ENCODE results near the gene WWOX.
"Not testable (repeated sequence)": the region's sequence is repeated elsewhere in the genome, so short reads cannot be mapped to it uniquely, and the experiment has no call there.

The WWOX gene

DNA sequence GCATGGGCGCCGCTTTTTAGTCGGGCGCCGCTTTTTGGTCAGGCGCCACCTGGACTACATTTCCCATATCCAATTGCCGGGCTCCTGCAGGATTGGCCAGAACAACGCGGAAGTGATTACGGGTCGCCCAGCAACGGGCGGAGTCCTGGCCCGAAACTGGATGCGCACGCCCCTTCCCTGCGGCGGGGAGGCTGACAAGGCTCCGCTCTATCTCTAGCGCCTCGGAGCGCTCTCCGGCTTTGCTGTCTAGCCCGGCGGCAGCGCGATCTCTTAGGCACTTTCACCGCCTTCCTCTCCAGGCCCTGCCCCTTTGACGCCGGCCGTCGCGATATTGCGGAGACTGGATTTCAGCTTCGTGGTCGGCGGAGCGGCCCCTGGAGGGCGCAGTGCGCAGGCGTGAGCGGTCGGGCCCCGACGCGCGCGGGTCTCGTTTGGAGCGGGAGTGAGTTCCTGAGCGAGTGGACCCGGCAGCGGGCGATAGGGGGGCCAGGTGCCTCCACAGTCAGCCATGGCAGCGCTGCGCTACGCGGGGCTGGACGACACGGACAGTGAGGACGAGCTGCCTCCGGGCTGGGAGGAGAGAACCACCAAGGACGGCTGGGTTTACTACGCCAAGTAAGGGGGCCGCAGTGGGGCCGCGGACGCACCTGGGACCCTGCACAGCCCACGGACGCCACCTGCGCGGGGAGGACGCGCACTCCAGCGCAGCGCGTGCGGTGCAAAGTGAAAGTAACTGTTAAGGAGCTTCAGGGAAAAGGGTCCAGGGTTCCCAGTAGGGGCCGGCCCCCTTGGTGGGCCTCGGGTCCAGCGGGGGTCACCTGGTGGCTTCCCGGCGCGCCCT is at the start of gene WWOX:
Gene WWOX, plus strand, starts transcription at position 384 of the 841 bp plus-strand sequence.
- Histone ChIP-seq H3K4me1 (ENCODE audit: insufficient read depth, low read length) (peaks cover 4% of the 10 kb centered on the region), H3K4me3 (ENCODE audit: low read length) (peak within 1 kb of the TSS; percentile 80), H3K27me3 (ENCODE audit: insufficient read depth, low read length) (no peaks in the 10 kb centered on the region), H3K9me3 (ENCODE audit: low read length) (no peaks in the 10 kb centered on the region), H2AFZ (ENCODE audit: low read depth, low read length) (peak within 1 kb of the TSS; percentile 99), H3K36me3 (ENCODE audit: insufficient read depth, low read length) (no peaks in the 10 kb centered on the region)

GRCh38 chr16:78050734-78051400 is 48.6 kb upstream of the WWOX start:
- no peaks in the 10 kb centered on the region for H3K4me1 ChIP-seq (ENCODE audit: insufficient read depth, low read length)
- no peak overlapping the region for H2AFZ ChIP-seq (ENCODE audit: low read depth, low read length)
- no peaks in the 10 kb centered on the region for H3K36me3 ChIP-seq (ENCODE audit: insufficient read depth, low read length)
- peaks cover 4% of the 10 kb centered on the region for H3K27me3 ChIP-seq (ENCODE audit: insufficient read depth, low read length)
- no peaks in the 10 kb centered on the region for H3K9me3 ChIP-seq (ENCODE audit: low read length)
- no peak overlapping the region for H3K4me3 ChIP-seq (ENCODE audit: low read length)

- no peak overlapping the region for H2AFZ ChIP-seq (ENCODE audit: low read depth, low read length)
- H3K4me1 ChIP-seq (ENCODE audit: insufficient read depth, low read length) = no peaks in the 10 kb centered on the region
- H3K36me3 ChIP-seq (ENCODE audit: insufficient read depth, low read length) = no peaks in the 10 kb centered on the region
- no peaks in the 10 kb centered on the region for H3K9me3 ChIP-seq (ENCODE audit: low read length)
- H3K27me3 ChIP-seq (ENCODE audit: insufficient read depth, low read length) = peaks cover 2% of the 10 kb centered on the region
- no peak overlapping the region for H3K4me3 ChIP-seq (ENCODE audit: low read length)
Measured at GRCh38 chr16:78057803-78058564, 41.5 kb upstream of the WWOX start.

DNA sequence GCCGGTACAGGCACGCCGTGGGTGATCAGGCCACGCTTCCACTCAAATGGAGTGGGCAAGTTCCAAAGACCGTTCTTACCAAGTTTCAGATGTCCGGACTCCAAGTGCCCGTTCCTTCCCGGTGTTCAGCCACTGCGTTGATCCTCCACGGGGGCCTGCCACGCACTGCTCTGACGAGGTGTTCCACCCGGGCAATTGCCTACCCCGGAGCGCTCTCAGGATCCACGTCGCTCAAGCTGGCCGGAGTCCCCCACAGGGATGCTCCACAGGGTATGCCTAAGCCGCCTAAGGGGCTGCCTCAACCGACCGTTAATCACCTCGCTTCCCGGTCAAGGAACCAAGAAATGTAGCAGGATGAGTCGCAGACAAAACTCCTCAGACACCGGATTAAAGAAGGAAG is 39.6 kb upstream of the WWOX start:
- not testable (repeated sequence) for H3K9me3 ChIP-seq (ENCODE audit: low read length); H3K4me3 ChIP-seq (ENCODE audit: low read length); H3K27me3 ChIP-seq (ENCODE audit: insufficient read depth, low read length); H3K4me1 ChIP-seq (ENCODE audit: insufficient read depth, low read length); H3K36me3 ChIP-seq (ENCODE audit: insufficient read depth, low read length); H2AFZ ChIP-seq (ENCODE audit: low read depth, low read length)

DNA sequence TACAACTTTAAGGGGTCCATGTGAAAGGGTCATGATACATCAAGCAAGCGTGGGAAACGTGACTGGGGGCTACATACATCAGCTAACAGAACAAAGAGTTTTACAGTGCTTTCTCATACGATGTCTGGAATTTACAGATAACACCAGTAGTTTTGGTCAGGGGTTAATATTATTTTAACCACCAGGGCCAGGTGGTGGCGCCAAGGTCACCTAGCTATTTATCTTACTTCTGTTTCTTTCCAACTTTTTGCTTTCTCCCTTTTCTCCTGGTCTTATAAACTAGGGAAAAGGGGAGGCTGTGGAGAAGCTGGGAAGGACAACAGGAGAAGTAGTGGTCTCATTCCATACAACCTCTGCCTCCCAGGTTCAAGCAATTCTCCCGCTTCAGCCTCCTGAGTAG is 39.2 kb upstream of the WWOX start:
- Histone ChIP-seq H3K4me1 (ENCODE audit: insufficient read depth, low read length) (no peaks in the 10 kb centered on the region), H2AFZ (ENCODE audit: low read depth, low read length) (no peak overlapping the region), H3K9me3 (ENCODE audit: low read length) (no peaks in the 10 kb centered on the region), H3K27me3 (ENCODE audit: insufficient read depth, low read length) (peaks cover 6% of the 10 kb centered on the region), H3K4me3 (ENCODE audit: low read length) (no peak overlapping the region), H3K36me3 (ENCODE audit: insufficient read depth, low read length) (no peaks in the 10 kb centered on the region)

GRCh38 chr16:78060809-78061208 is 38.6 kb upstream of the WWOX start:
- Histone ChIP-seq H3K9me3 (ENCODE audit: low read length) (no peaks in the 10 kb centered on the region), H3K36me3 (ENCODE audit: insufficient read depth, low read length) (no peaks in the 10 kb centered on the region), H3K27me3 (ENCODE audit: insufficient read depth, low read length) (peaks cover 6% of the 10 kb centered on the region)

GRCh38 chr16:78065319-78065718 is 34.1 kb upstream of the WWOX start:
- H3K36me3 ChIP-seq (ENCODE audit: insufficient read depth, low read length) = no peaks in the 10 kb centered on the region
- no peak overlapping the region for H2AFZ ChIP-seq (ENCODE audit: low read depth, low read length)
- peaks cover 2% of the 10 kb centered on the region for H3K4me1 ChIP-seq (ENCODE audit: insufficient read depth, low read length)
- no peaks in the 10 kb centered on the region for H3K9me3 ChIP-seq (ENCODE audit: low read length)
- no peak overlapping the region for H3K4me3 ChIP-seq (ENCODE audit: low read length)
- peaks cover 6% of the 10 kb centered on the region for H3K27me3 ChIP-seq (ENCODE audit: insufficient read depth, low read length)

More at GRCh38 chr16:78060809-78061208, 38.6 kb upstream of the WWOX start:
- Histone ChIP-seq H3K4me1 (ENCODE audit: insufficient read depth, low read length) (no peaks in the 10 kb centered on the region), H2AFZ (ENCODE audit: low read depth, low read length) (no peak overlapping the region), H3K4me3 (ENCODE audit: low read length) (no peak overlapping the region)

DNA sequence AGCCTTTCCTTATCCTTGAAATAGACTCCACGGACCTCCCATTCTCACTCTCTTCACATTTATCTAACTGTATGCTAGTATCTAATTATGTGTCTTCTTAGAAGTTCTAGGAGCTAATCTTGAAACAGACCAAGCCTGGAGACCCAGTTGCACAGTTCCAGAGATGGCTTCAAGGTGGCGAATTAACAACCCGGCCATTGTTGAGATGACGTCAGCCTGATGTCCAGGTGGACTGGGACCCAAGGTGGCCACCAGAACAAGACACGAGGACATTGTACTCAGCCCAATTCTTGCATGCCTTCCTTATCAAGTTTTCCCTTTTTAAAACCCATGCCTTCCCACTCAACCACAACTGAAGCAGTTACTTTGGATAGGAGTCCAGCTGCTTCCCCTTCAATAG is 29.5 kb upstream of the WWOX start:
- Histone ChIP-seq H3K4me1 (ENCODE audit: insufficient read depth, low read length) (peaks cover 2% of the 10 kb centered on the region), H3K4me3 (ENCODE audit: low read length) (no peak overlapping the region), H2AFZ (ENCODE audit: low read depth, low read length) (no peak overlapping the region), H3K27me3 (ENCODE audit: insufficient read depth, low read length) (peaks cover 7% of the 10 kb centered on the region), H3K9me3 (ENCODE audit: low read length) (no peaks in the 10 kb centered on the region), H3K36me3 (ENCODE audit: insufficient read depth, low read length) (no peaks in the 10 kb centered on the region)

GRCh38 chr16:78072275-78072674 is 27.2 kb upstream of the WWOX start:
- H3K36me3 ChIP-seq (ENCODE audit: insufficient read depth, low read length) = no peaks in the 10 kb centered on the region
- no peaks in the 10 kb centered on the region for H3K9me3 ChIP-seq (ENCODE audit: low read length)
- H3K27me3 ChIP-seq (ENCODE audit: insufficient read depth, low read length) = peaks cover 9% of the 10 kb centered on the region
- peaks cover 2% of the 10 kb centered on the region for H3K4me1 ChIP-seq (ENCODE audit: insufficient read depth, low read length)
- no peak overlapping the region for H2AFZ ChIP-seq (ENCODE audit: low read depth, low read length)
- no peak overlapping the region for H3K4me3 ChIP-seq (ENCODE audit: low read length)

GRCh38 chr16:78075800-78076199 is 23.7 kb upstream of the WWOX start:
- Histone ChIP-seq H3K36me3 (ENCODE audit: insufficient read depth, low read length) (no peaks in the 10 kb centered on the region), H3K9me3 (ENCODE audit: low read length) (no peaks in the 10 kb centered on the region), H3K4me3 (ENCODE audit: low read length) (no peak overlapping the region), H3K27me3 (ENCODE audit: insufficient read depth, low read length) (peaks cover 9% of the 10 kb centered on the region), H3K4me1 (ENCODE audit: insufficient read depth, low read length) (no peaks in the 10 kb centered on the region), H2AFZ (ENCODE audit: low read depth, low read length) (no peak overlapping the region)

DNA sequence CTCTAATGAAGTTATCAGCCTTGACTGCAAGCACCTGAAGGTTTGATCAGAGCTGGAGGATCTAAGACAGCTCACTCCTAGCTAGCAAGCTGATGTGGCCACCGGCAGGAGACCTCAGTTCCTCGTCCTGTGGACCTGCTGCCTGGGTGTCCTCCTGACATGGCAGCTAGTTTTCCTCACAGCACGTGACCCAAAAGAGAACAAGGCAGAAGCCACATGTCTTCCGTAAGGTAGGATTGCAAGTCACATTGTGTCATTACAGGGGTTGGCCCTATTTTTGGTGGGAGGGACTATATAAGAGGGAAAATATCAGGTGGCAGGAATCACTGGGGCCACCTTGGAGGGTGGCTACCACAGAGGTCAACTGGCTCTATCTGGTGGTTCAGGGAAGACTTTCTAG is 18.1 kb upstream of the WWOX start:
- no peaks in the 10 kb centered on the region for H3K27me3 ChIP-seq (ENCODE audit: insufficient read depth, low read length)
- H3K4me1 ChIP-seq (ENCODE audit: insufficient read depth, low read length) = peaks cover 3% of the 10 kb centered on the region
- no peak overlapping the region for H3K4me3 ChIP-seq (ENCODE audit: low read length)
- no peaks in the 10 kb centered on the region for H3K36me3 ChIP-seq (ENCODE audit: insufficient read depth, low read length)
- no peak overlapping the region for H2AFZ ChIP-seq (ENCODE audit: low read depth, low read length)
- H3K9me3 ChIP-seq (ENCODE audit: low read length) = no peaks in the 10 kb centered on the region

DNA sequence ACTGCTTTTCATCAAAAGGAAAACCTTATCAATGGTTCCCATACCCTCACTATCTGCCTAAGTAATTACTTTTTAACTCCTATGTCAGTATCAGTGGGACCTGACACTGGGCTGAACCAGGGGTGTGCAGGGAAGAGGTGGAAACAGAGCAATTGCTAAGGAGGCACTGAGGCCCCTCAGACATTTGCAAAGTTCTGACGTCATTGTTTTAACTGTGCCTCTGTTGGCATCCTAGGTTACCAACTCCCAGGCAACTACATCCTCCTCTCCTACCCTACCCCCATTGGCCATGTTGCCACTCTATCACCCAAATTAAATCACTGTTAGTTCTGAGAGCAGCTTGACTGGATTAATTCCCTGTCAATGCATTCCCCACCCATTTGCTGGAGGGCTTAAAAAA is 8.0 kb upstream of the WWOX start:
- Histone ChIP-seq H3K9me3 (ENCODE audit: low read length) (no peaks in the 10 kb centered on the region), H2AFZ (ENCODE audit: low read depth, low read length) (no peak overlapping the region), H3K4me1 (ENCODE audit: insufficient read depth, low read length) (no peaks in the 10 kb centered on the region), H3K36me3 (ENCODE audit: insufficient read depth, low read length) (no peaks in the 10 kb centered on the region), H3K27me3 (ENCODE audit: insufficient read depth, low read length) (no peaks in the 10 kb centered on the region), H3K4me3 (ENCODE audit: low read length) (no peak overlapping the region)

- Histone ChIP-seq H3K27me3 (ENCODE audit: insufficient read depth, low read length) (no peaks in the 10 kb centered on the region), H3K36me3 (ENCODE audit: insufficient read depth, low read length) (no peaks in the 10 kb centered on the region), H3K4me3 (ENCODE audit: low read length) (no peak overlapping the region), H2AFZ (ENCODE audit: low read depth, low read length) (no peak overlapping the region), H3K9me3 (ENCODE audit: low read length) (no peaks in the 10 kb centered on the region), H3K4me1 (ENCODE audit: insufficient read depth, low read length) (no peaks in the 10 kb centered on the region)
Measured at GRCh38 chr16:78092758-78093157, 6.7 kb upstream of the WWOX start.
